HepG2 (cell line): ENCODE results near the gene BICRAL. TPM values are rescaled to one million over a fixed set of nuclear protein-coding genes. Genes with fewer than 3 reads are reported as not detected.
A peak's percentile ranks its signal among the peaks of the same experiment; 100 is the strongest.

Experiments
- ATF3 ChIP-seq: sonication (generic); formaldehyde crosslinking; IDR thresholded peaks from 2 replicates; pipeline ENCODE4 v1.4.0; 2020; ENCODE audit warnings: missing genetic modification reagents
- ATF7-NPFF ChIP-seq: sonication (generic); formaldehyde crosslinking; IDR thresholded peaks from 2 replicates; pipeline ENCODE4 v1.8.1; 2023; ENCODE audit warnings: mild to moderate bottlenecking, low read depth, missing genetic modification reagents, moderate library complexity
- BHLHE40 ChIP-seq: IDR thresholded peaks from 2 replicates; pipeline ENCODE4 v1.6.1; 2011; ENCODE audit warnings: low read length, improper control_type of control experiment
- FOXO4 ChIP-seq: sonication (generic); formaldehyde crosslinking; conservative IDR thresholded peaks from 2 replicates; pipeline ENCODE4 v1.8.1; 2023; ENCODE audit warnings: missing genetic modification reagents
- GTF3A ChIP-seq: sonication (generic); formaldehyde crosslinking; conservative IDR thresholded peaks from 2 replicates; pipeline ENCODE4 v1.4.0; 2020; ENCODE audit warnings: mild to moderate bottlenecking, missing genetic modification reagents
- HNF1A ChIP-seq, 2 experiments: sonication (generic) in 1 of 2; formaldehyde crosslinking in 1 of 2; IDR thresholded peaks; 2 replicates each; pipeline versions ENCODE4 v1.4.0 to v1.6.1; 2016 to 2020; ENCODE audit warnings: borderline replicate concordance in 1 of 2, low read depth in 1 of 2, mild to moderate bottlenecking in 1 of 2, missing genetic modification reagents in 1 of 2
- MAFK ChIP-seq, 2 experiments: IDR thresholded peaks in 1 of 2; conservative IDR thresholded peaks in 1 of 2; 2 replicates each; pipeline ENCODE4 v1.6.1; 2011; ENCODE audit warnings: improper control_type of control experiment in 2 of 2, low read length in 2 of 2
- PAXIP1 ChIP-seq: sonication (generic); formaldehyde crosslinking; conservative IDR thresholded peaks from 2 replicates; pipeline ENCODE4 v1.4.0; 2020; ENCODE audit warnings: mild to moderate bottlenecking, missing genetic modification reagents, moderate library complexity
- RFX3 ChIP-seq: IDR thresholded peaks from 2 replicates; pipeline ENCODE4 v1.6.1; 2016; ENCODE audit warnings: missing biosample characterization, missing genetic modification reagents
- SNAPC5 ChIP-seq: sonication (generic); formaldehyde crosslinking; IDR thresholded peaks from 2 replicates; pipeline ENCODE4 v1.8.1; 2023; ENCODE audit warnings: mild to moderate bottlenecking, missing genetic modification reagents, borderline replicate concordance
- TSC22D2 ChIP-seq: sonication (generic); formaldehyde crosslinking; IDR thresholded peaks from 2 replicates; pipeline ENCODE4 v1.5.1; 2020; ENCODE audit warnings: missing genetic modification reagents, mild to moderate bottlenecking, borderline replicate concordance
- ZBTB21 ChIP-seq: sonication (generic); formaldehyde crosslinking; IDR thresholded peaks from 2 replicates; pipeline ENCODE4 v1.4.0; 2020; ENCODE audit warnings: missing genetic modification reagents
- ZFP36L1 ChIP-seq: sonication (generic); formaldehyde crosslinking; IDR thresholded peaks from 2 replicates; pipeline ENCODE4 v1.8.0; 2022; ENCODE audit warnings: mild to moderate bottlenecking, missing genetic modification reagents, moderate library complexity
- ZNF224 ChIP-seq: sonication (generic); formaldehyde crosslinking; IDR thresholded peaks from 2 replicates; pipeline ENCODE4 v1.5.0; 2020; ENCODE audit warnings: mild to moderate bottlenecking, missing genetic modification reagents
- ZNF256 ChIP-seq: sonication (generic); formaldehyde crosslinking; conservative IDR thresholded peaks from 2 replicates; pipeline ENCODE4 v1.4.0; 2020; ENCODE audit warnings: missing genetic modification reagents
- ZNF605 ChIP-seq: sonication (generic); formaldehyde crosslinking; IDR thresholded peaks from 2 replicates; pipeline ENCODE4 v1.8.0; 2022; ENCODE audit warnings: mild to moderate bottlenecking, missing genetic modification reagents
- ZNF644 ChIP-seq: IDR thresholded peaks from 2 replicates; pipeline ENCODE4 v1.6.1; 2016; ENCODE audit warnings: low read depth
- ZNF775 ChIP-seq: sonication (generic); formaldehyde crosslinking; IDR thresholded peaks from 2 replicates; pipeline ENCODE4 v1.4.0; 2020; ENCODE audit warnings: missing genetic modification reagents, mild to moderate bottlenecking, moderate library complexity, borderline replicate concordance
- polyA plus RNA-seq, 8 experiments: library from polyadenylated mRNA; depleted of rRNA in 3 of 8; stranded (reverse) in 7 of 8; unstranded in 1 of 8; fragments of >200 nt; fragmentation: Illumina TruSeq in 4 of 8; extraction: Trizol in 4 of 8; gene quantifications; 2 replicates each; pipeline versions ENCODE4 v1.2.1 to v1.2.3, GENCODE V29; 2011 to 2016; ENCODE audit warnings: low read depth in 4 of 8, missing spikeins in 1 of 8, mixed read lengths in 1 of 8; ENCODE audit not compliant: insufficient read depth in 1 of 8
- total RNA-seq, 5 experiments: library from RNA; depleted of rRNA; stranded (reverse); fragments of >200 nt; fragmentation: Illumina TruSeq; extraction: Trizol; gene quantifications; 2 replicates each; pipeline ENCODE4 v1.2.3, GENCODE V29; 2016; ENCODE audit warnings: low read depth in 1 of 5

BICRAL gene
- total and polyA plus RNA-seq, 2 of the 13 experiments (the other 11 are each of a cell fraction or from before 2014, with no cell fraction given), result 5.0 to 13.5 TPM

- no peak; the same call in 1 of the 2 replicates for TF ChIP-seq SNAPC5
- TF ChIP-seq ZNF644, result no peak
- TF ChIP-seq ATF7-NPFF (CRISPR knock-in tag), result peak; percentile 82; the same call in 1 of the 2 replicates
- 0 out of 2 replicates have a peak, but pooled peaks have one; percentile 54 for TF ChIP-seq ZNF775
- TF ChIP-seq HNF1A (IDR thresholded peaks at IDR 0.05; ENCODE audit: low read depth), result no peak
- TF ChIP-seq HNF1A (CRISPR knock-in tag; IDR thresholded peaks at IDR 0.05; ENCODE audit: borderline replicate concordance), result peak; percentile 78
- no peak for TF ChIP-seq ZBTB21
- TF ChIP-seq ZFP36L1 (CRISPR knock-in tag), result no peak; the same call in 1 of the 2 replicates
- TF ChIP-seq RFX3 (CRISPR knock-in tag), result no peak
- peak; percentile 98 for TF ChIP-seq ZNF605 (CRISPR knock-in tag)
- TF ChIP-seq TSC22D2 (CRISPR knock-in tag), result peak; percentile 61; the same call in 1 of the 2 replicates
- TF ChIP-seq FOXO4 (CRISPR knock-in tag), result 0 out of 2 replicates have a peak, but pooled peaks have one; percentile 64
- TF ChIP-seq BHLHE40, result no peak
- TF ChIP-seq GTF3A, result peak; percentile 91; the same call in 1 of the 2 replicates
- TF ChIP-seq ZNF256, result no peak
- TF ChIP-seq ZNF224 (CRISPR knock-in tag), result peak; percentile 96
- TF ChIP-seq ATF3 (CRISPR knock-in tag), result no peak; the same call in 1 of the 2 replicates
- TF ChIP-seq PAXIP1 (CRISPR knock-in tag), result peak; percentile 57
- no peak for TF ChIP-seq MAFK (conservative IDR thresholded peaks at IDR 0.05 in 1 of 2, IDR thresholded peaks at IDR 0.05 in 1 of 2; ENCODE audit: low read length in 2 of 2)
Measured at GRCh38 chr6:42746463-42747391, 35.1 kb upstream of the BICRAL start (continued).
